ENCODE data around the gene DIP2C.
"Not testable (repeated sequence)": the region's sequence is repeated elsewhere in the genome, so short reads cannot be mapped to it uniquely, and the experiment has no call there.

The DIP2C gene

DNA sequence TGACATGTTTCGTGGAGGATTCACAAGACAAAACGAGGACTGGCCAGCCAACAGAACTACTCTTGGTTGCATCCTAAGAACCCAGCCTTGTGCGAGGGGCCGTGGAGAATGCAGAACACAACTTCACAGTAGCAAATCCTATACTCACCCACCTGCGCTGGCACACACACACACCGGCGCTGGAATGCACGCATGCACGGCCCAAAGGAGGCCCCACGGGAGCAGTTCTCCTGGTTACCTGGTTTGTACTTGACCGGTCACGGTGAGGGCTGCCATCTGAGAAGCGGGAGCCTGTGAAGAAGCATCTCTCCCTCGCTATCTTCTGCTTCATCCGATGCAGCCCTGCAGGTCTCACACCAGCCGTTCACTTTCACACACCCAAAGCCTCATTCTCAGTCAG lies 416.4 kb downstream of the DIP2C start:
- no peak for DNase-seq (ENCODE audit: low spot score)

GRCh38 chr10:271722-272121 lies 417.7 kb downstream of the DIP2C start:
- DNase-seq (ENCODE audit: low spot score), result no peak

GRCh38 chr10:271201-271600 lies 418.3 kb downstream of the DIP2C start:
- no peak for DNase-seq (ENCODE audit: low spot score)

GRCh38 chr10:269440-270074 lies 419.9 kb downstream of the DIP2C start:
- no peak for DNase-seq (ENCODE audit: low spot score)

- DNase-seq (ENCODE audit: low spot score), result no peak
Measured at GRCh38 chr10:267705-268104, 421.8 kb downstream of the DIP2C start.

DNA sequence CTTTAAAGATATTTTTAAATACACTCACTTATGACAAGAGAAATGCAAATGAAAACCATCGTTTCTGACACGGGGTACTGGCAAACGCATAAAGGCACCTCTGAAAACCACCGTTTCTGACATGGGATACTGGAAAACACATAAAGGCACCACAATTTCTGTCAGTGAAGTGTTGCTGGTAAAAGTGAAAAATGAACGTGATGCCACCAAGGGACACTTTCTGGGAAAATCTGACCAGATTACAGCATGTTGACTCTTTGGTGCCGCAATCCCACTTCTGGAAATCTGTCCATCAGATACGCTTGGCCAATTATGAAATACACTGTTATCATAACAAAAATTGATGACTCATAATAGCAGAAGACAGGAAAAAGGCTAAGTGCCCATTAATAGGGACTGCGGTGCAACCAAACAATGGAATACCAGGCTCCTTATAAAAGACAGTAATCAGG lies 422.5 kb downstream of the DIP2C start:
- peak; percentile 25 for DNase-seq (ENCODE audit: low spot score)

DNA sequence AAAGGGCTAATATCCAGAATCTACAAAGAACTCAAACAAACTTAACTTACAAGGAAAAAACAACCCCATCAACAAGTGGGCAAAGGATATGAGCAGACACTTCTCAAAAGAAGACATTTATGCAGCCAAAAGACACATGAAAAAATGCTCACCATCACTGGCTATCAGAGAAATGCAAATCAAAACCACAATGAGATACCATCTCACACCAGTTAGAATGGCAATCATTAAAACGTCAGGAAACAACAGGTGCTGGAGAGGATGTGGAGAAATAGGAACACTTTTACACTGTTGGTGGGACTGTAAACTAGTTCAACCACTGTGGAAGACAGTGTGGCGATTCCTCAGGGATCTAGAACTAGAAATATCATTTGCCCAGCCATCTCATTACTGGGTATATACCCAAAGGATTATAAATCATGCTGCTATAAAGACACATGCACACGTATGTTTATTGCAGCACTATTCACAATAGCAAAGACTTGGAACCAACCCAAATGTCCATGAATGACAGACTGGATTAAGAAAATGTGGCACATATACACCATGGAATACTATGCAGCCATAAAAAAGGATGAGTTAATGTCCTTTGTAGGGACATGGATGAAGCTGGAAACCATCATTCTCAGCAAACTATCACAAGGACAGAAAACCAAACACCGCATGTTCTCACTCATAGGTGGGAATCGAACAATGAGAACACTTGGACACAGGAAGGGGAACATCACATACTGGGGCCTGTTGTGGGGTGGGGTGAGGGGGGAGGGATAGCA lies 423.5 kb downstream of the DIP2C start:
- not testable (repeated sequence) for DNase-seq (ENCODE audit: low spot score)

DNA sequence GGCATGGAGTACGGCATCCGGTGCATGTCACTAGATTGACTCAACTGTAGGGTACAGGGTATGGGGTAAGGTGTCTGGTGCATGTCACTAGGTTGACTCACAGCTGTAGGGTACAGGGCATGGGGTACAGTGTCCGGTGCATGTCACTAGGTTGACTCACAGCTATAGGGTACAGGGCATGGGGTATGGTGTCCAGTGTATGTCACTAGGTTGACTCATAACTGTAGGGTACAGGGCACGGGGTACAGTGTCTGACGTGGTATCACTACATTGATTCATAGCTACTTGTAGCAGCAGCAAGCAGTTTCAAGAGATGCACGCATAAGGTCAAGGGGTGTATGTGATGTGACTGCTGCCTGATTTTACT lies 424.4 kb downstream of the DIP2C start:
- DNase-seq (ENCODE audit: low spot score), result not testable (repeated sequence)

DNA sequence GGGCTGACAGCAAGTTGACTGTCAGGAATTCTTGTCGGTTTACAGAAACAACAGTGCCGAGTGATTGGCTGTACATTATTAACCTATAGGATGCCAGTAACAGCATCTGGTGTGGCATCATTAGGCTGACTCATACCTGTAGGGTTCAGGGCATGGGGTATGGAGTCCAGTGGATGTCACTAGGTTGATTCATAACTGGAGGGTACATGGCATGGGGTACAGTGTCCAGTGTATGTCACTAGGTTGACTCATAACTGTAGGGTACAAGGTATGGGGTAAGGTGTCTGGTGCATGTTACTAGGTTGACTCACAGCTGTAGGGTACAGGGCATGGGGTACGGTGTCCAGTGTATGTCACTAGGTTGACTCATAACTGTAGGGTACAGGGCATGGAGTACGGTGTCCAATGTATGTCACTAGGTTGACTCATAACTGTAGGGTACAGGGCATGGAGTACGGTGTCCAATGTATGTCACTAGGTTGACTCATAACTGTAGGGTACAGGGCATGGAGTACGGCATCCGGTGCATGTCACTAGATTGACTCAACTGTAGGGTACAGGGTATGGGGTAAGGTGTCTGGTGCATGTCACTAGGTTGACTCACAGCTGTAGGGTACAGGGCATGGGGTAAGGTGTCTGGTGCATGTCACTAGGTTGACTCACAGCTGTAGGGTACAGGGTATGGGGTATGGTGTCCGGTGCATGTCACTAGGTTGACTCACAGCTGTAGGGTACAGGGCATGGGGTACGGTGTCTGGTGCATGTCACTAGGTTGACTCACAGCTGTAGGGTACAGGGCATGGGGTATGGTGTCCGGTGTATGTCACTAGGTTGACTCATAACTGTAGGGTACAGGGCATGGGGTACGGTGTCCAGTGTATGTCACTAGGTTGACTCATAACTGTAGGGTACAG lies 425.1 kb downstream of the DIP2C start:
- DNase-seq (ENCODE audit: low spot score), result not testable (repeated sequence)

DNA sequence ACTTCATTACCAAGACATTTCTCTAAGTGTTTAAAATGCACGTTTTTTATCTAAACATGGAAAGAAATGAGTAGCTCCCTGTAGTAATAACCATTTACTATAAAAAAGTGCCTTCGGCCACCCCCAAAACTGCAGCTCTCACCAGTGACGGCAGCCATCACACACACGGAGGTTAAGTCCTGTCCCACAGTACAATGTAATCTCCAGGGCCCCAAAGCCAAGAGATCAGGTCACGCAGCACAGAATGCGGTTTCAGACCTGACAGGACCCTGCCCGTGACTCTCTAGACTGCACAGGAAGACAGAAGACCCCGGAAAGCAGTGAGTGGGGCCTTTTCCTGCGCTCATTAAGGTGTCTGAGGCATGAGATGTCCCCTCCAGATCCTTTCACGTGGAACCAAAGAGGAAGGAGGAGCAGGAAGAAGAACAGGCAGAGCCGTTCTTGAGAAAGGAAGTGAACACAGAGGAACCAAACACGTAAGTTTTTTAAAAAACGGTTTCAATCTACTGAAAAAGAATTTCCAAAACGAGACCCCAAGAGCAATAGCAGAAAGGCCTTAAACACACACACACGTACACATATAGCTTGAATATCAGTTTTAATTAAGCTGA lies 428.5 kb downstream of the DIP2C start:
- DNase-seq (ENCODE audit: low spot score), result no peak

GRCh38 chr10:251982-252582 lies 437.4 kb downstream of the DIP2C start:
- no peak for DNase-seq (ENCODE audit: low spot score)

DNA sequence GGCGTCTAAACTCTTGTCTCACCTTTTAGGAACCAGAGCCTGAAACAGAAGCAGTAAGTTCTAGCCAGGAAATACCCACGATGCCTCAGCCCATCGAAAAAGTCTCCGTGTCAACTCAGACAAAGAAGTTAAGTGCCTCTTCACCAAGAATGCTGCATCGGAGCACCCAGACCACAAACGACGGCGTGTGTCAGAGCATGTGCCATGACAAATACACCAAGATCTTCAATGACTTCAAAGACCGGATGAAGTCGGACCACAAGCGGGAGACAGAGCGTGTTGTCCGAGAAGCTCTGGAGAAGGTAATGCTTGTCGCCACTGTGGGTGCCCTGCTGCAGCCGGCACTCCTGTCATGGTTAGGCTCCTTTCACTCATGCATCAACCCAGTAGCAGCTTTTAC lies 441.2 kb downstream of the DIP2C start:
- DNase-seq (ENCODE audit: low spot score), result no peak

DNA sequence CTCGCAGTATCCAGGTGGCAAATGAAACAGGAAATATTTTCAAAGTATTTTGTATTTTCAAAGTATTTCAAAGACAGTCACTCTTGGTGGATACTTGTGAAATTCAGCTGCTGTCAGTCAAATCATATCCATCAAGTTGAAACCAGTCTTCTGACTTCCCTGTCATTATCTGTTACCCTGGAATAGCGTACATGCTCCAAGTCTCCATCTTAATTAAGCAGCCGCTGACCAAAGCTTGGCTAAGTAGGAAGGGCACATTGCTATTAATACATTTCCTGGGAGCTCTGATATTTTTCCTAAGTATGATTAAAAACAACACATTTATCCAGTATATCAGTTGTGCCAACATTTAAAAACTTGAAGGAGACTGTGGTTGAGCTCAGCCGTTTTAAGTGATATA lies 442.0 kb downstream of the DIP2C start:
- DNase-seq (ENCODE audit: low spot score), result no peak

- DNase-seq (ENCODE audit: low spot score), result no peak
Measured at GRCh38 chr10:246431-246830, 443.0 kb downstream of the DIP2C start.

GRCh38 chr10:244227-244626 lies 445.2 kb downstream of the DIP2C start:
- DNase-seq (ENCODE audit: low spot score), result no peak

DNA sequence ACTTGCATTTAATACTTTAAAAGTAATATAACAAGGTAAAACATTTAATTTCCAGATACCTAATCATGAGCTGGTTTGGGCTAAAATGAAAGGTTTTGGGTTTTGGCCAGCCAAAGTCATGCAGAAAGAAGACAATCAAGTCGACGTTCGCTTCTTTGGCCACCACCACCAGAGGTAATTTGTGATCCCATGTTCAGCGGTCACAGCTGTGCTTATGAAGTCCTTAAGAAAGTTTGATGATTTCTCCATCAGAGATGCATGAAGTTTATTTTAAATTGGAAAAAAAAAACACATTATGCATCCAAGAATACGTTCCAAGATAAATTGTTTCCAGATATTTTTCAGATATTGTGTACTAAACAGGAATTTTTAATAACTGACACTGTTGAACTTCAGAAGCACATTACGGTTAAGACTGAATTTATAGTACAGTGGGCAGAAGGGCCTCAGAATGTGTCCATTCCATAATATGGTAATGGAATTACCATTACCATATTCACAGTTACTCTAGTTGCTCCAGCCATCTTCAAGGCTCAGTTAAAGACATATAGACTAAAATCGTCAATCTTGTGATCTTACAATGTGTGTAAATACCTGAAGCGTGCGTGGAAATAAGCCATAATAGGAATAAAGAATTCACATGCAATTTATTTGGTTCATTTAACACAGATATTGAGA lies 447.4 kb downstream of the DIP2C start:
- no peak for DNase-seq (ENCODE audit: low spot score)

DNA sequence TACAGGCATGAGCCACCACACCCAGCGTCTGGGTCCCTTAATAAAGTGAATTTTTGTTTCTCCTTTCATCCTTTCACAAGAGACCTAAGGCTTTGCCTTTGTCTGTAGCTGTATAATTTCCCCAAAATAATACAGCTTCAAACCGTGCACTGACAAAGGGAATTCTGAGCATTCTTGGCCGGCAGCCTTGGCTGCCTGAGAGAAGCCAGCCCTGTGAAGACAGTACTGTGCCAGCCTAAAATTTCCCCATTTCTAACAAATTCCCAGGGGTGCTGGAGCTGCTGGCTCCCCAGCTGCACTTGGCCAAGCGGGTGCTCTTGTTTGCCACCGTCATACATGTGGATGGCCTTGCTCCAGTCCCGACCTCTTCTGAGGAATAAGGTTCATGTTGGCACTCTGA lies 448.0 kb downstream of the DIP2C start:
- peak; percentile 39 for DNase-seq (ENCODE audit: low spot score)

DNA sequence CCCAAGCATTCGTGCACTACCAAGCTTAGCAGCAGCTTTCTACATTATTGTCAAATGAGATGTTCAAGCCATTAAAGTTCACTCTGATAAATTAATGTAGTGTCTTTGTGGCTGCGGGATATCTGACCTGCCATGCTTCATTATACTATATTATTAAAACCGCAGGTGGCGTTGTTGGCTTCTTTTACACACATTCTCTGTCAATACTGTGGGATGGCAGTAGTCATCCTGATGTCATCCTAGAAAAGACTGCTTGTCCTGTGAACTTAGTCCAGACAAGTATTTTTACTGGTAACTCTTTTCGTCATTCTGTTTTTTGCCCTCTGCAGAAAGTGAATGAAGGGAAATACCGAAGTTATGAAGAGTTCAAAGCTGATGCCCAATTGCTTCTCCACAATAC lies 450.4 kb downstream of the DIP2C start:
- DNase-seq (ENCODE audit: low spot score), result no peak

DNA sequence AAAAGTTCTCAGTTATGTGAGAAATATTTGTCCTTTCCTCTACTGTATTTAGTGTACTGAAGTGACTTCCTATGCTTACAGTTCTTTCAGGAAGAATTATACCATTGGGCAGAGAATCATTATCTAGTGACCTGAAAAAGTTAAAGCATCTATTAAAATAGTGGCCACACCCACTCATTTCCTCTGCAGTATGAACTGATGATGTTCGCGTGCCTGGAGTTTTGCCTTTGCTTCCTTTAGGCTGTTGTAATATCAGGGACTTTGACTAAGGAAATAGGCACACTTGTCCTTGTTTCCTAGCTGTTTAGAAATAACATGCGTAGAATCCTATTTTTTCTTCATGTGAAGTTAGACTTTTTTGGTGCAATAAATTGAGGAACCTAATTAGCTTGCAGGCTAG lies 453.6 kb downstream of the DIP2C start:
- DNase-seq (ENCODE audit: low spot score), result peak; percentile 39

- DNase-seq (ENCODE audit: low spot score), result no peak
Measured at GRCh38 chr10:234708-235406, 454.6 kb downstream of the DIP2C start.

DNA sequence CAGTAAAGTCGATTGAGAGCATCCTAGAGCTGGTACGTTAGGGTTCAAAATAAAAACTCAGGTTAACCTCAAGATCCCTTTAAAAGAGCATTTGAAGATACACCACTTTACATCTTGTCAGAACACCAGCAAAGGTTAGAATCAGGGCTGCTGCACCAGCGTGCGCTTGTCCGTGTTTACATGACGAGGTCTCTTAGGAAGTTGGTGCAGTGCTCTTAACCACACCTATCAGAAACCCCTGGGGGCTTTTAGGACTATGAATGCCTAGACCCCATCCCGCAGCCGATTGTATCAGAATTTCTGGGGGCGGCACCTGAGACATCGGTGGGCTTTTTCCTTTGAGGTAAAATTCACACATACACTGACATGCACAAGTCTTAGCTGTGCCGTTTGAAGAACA lies 456.6 kb downstream of the DIP2C start:
- DNase-seq (ENCODE audit: low spot score), result no peak

Measured in AG20443 (cell line).